Measurements from ENCODE around the gene RGS8. TPM values are rescaled to one million over a fixed set of nuclear protein-coding genes. Genes with fewer than 3 reads are reported as not detected.

The RGS8 gene, protein sequence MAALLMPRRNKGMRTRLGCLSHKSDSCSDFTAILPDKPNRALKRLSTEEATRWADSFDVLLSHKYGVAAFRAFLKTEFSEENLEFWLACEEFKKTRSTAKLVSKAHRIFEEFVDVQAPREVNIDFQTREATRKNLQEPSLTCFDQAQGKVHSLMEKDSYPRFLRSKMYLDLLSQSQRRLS
- total RNA-seq, result not detected

GRCh38 chr1:182684116-182684828 is at the start of gene RGS8:
TSS of gene RGS8 (minus strand) at chr1:182684587. CDS start at chr1:182669649, 14,938 bp downstream.
- peaks cover 19% of the 10 kb centered on the region for H3K27me3 Mint-ChIP-seq
- no peaks in the 10 kb centered on the region for H3K36me3 Mint-ChIP-seq
- no peak within 1 kb of the TSS for H3K27ac Mint-ChIP-seq
- H3K4me3 Mint-ChIP-seq, result no peak within 1 kb of the TSS
- no peak for DNase-seq
- H3K9me3 Mint-ChIP-seq, result no peaks in the 10 kb centered on the region
- H3K4me1 Mint-ChIP-seq, result peaks cover 5% of the 10 kb centered on the region

DNA sequence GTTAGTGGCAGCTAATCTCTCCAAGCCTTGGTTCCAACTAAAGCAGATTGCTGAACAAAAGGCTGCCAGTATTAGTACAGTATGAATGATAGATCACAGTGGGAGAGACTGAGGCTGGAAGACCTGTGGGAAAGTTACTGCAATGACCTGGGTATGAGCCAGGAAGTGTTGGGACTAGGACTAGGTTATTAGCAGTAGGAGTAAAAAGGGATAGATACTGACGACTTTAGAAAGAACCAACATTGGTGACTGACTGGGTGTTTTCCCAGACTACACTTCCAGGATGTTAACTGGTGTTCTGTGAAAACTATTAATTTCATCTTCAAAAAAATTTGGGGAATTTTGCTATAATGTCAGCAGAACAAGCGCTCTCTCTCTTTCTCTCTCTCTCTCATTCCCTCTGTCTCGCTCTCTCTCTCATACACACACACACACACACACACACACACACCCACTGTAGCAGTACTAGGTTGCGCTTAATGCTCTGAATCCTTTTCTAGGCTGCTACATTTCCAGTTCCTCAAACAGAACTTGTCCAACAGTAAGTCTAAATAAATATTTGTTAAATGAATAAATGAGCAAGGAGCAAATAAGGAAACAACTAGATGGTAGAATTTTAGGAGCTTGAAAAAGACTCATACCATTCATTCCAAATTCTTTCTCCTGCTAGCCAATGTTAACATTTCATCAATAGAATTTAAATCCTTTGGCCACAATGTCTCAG is 47.6 kb upstream of the RGS8 start:
- DNase-seq, result no peak
- Mint-ChIP-seq H3K9me3 (peaks cover 1% of the 10 kb centered on the region), H3K27ac (no peak overlapping the region), H3K27me3 (peaks cover 41% of the 10 kb centered on the region), H3K4me3 (no peak overlapping the region), H3K36me3 (no peaks in the 10 kb centered on the region), H3K4me1 (no peaks in the 10 kb centered on the region)

- H3K4me1 Mint-ChIP-seq, result no peaks in the 10 kb centered on the region
- no peaks in the 10 kb centered on the region for H3K36me3 Mint-ChIP-seq
- H3K27me3 Mint-ChIP-seq, result peaks cover 35% of the 10 kb centered on the region
- no peak overlapping the region for H3K4me3 Mint-ChIP-seq
- DNase-seq, result no peak
- H3K9me3 Mint-ChIP-seq, result no peaks in the 10 kb centered on the region
- no peak overlapping the region for H3K27ac Mint-ChIP-seq
Measured at GRCh38 chr1:182726912-182727311, 42.5 kb upstream of the RGS8 start.

DNA sequence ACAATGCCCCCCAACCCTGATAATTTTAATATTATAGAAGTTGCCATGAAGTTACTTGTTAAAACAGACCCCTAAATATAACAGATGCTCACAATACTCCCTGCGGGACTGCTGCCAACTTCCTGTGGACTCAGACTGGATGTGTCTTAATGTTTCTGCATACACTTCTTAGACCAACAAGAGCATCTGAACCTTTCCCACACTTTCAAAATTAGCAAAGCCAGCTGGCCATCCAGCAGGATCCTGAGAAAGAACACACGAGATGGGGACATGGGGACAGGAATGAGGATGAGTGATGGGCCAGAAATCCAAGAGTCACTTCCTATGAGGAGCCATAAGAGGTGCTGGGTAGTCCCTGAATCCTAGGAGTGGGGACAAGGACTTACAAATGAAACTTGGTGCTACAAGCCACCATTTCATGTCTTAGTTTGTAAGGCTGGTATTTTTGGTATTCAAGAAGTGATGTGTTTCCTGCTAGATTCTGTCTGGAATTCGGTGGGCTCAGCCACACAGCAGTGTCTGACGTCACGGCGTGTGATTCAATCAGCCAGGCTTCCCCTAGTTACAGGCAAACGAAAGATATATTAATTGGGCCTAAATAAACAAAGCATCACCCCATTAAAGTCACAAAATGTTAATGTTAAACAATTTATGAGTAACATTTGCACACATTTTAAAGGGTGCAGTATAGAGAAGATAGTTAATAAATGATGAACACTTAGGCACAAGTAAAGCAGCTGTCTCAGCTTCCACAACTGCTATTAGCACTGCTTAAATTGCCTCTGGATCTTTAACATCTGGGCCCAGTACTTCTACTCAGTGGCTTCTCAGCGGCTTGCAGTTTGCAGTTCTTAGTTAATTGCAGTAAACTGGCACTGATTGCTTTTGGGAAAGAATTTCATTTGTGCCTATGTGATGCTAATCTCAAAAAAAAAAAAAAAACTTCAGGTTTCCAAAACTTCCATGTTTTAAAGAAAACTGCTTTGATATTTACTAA is 41.2 kb upstream of the RGS8 start:
- DNase-seq, result no peak
- H3K4me1 Mint-ChIP-seq, result peaks cover 6% of the 10 kb centered on the region
- no peak overlapping the region for H3K27ac Mint-ChIP-seq

GRCh38 chr1:182724215-182724614 is 39.8 kb upstream of the RGS8 start:
- no peak overlapping the region for H3K4me3 Mint-ChIP-seq
- peaks cover 16% of the 10 kb centered on the region for H3K27me3 Mint-ChIP-seq
- H3K27ac Mint-ChIP-seq, result no peak overlapping the region
- H3K9me3 Mint-ChIP-seq, result no peaks in the 10 kb centered on the region
- no peak for DNase-seq
- H3K4me1 Mint-ChIP-seq, result peaks cover 6% of the 10 kb centered on the region
- H3K36me3 Mint-ChIP-seq, result no peaks in the 10 kb centered on the region

More for the DNA sequence above, 41.2 kb upstream of the RGS8 start:
- H3K4me3 Mint-ChIP-seq, result no peak overlapping the region
- no peaks in the 10 kb centered on the region for H3K36me3 Mint-ChIP-seq
- H3K9me3 Mint-ChIP-seq, result no peaks in the 10 kb centered on the region
- peaks cover 26% of the 10 kb centered on the region for H3K27me3 Mint-ChIP-seq

DNA sequence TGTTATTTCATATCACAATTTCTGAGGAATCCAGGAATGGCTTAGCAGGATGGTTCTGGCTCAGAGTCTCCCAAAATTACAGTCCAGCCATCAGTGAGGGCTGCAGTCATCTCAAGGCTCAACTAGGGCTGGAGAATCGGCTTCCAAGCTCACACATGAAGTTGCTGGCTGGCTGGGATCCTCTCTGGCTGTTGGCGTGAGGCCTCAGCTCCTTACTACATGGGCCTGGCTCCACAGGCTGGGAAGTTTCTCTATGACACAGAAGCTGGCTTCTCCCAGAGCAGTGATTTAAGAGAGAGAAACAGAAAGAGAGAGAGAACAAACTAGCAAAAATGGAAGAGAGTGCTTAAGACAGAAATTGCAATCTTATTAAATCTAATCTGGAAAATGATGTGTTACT is 38.8 kb upstream of the RGS8 start:
- Mint-ChIP-seq H3K36me3 (no peaks in the 10 kb centered on the region), H3K27ac (no peak overlapping the region), H3K4me3 (no peak overlapping the region), H3K27me3 (peaks cover 10% of the 10 kb centered on the region), H3K4me1 (peaks cover 9% of the 10 kb centered on the region), H3K9me3 (no peaks in the 10 kb centered on the region)
- no peak for DNase-seq

DNA sequence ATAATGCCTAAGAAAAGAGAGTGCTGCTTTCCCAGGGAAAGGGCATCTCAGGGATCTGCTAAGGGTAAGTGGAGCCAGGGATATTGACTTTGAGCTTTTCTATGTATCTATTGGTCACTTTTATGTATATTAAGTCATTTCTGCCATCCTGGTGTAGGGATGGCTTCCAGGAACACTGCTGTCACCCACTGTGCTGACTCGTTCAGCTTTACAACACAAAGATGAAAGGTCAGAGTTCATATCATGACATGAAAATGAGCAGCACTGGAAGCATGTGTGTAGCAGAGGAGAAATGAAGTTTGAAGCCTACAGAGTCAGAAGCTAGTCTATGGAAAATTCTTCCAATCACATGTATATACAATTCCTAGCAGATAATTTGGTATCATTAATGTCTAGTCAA is 37.1 kb upstream of the RGS8 start:
- no peak for DNase-seq
- Mint-ChIP-seq H3K9me3 (no peaks in the 10 kb centered on the region), H3K27me3 (peaks cover 2% of the 10 kb centered on the region), H3K36me3 (no peaks in the 10 kb centered on the region), H3K4me3 (no peak overlapping the region), H3K27ac (no peak overlapping the region), H3K4me1 (peaks cover 25% of the 10 kb centered on the region)

GRCh38 chr1:182720463-182720862 is 36.1 kb upstream of the RGS8 start:
- Mint-ChIP-seq H3K36me3 (no peaks in the 10 kb centered on the region), H3K4me1 (peaks cover 27% of the 10 kb centered on the region), H3K27ac (no peak overlapping the region), H3K27me3 (no peaks in the 10 kb centered on the region), H3K9me3 (no peaks in the 10 kb centered on the region), H3K4me3 (no peak overlapping the region)
- DNase-seq, result no peak

- Mint-ChIP-seq H3K4me1 (peaks cover 36% of the 10 kb centered on the region), H3K4me3 (no peak overlapping the region), H3K27me3 (no peaks in the 10 kb centered on the region), H3K36me3 (no peaks in the 10 kb centered on the region), H3K9me3 (no peaks in the 10 kb centered on the region), H3K27ac (no peak overlapping the region)
- no peak for DNase-seq
Measured at GRCh38 chr1:182719553-182719952, 35.2 kb upstream of the RGS8 start.

DNA sequence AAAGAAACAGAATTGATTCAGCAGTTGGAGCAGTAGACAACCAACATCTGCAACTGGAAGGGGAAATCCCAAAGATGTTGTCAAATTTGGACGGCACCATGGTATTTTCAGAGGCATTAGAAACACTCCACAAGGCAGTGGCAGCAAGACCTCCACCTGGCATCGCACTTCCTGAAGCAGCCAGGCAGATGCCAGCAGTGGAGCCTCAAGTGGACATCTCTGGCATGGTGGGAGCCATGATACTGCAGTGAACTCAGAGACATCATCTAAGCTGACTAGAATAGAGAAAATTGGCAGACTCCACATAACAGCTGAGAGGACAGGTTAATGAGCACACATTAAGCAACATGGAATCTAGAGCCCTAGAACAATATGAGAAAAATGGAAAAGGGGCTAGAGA is 33.9 kb upstream of the RGS8 start:
- H3K27me3 Mint-ChIP-seq, result no peaks in the 10 kb centered on the region
- DNase-seq, result no peak
- no peak overlapping the region for H3K4me3 Mint-ChIP-seq
- peak overlapping the region; percentile 61 for H3K27ac Mint-ChIP-seq
- H3K36me3 Mint-ChIP-seq, result peaks cover 5% of the 10 kb centered on the region
- peaks cover 47% of the 10 kb centered on the region for H3K4me1 Mint-ChIP-seq
- H3K9me3 Mint-ChIP-seq, result no peaks in the 10 kb centered on the region

DNA sequence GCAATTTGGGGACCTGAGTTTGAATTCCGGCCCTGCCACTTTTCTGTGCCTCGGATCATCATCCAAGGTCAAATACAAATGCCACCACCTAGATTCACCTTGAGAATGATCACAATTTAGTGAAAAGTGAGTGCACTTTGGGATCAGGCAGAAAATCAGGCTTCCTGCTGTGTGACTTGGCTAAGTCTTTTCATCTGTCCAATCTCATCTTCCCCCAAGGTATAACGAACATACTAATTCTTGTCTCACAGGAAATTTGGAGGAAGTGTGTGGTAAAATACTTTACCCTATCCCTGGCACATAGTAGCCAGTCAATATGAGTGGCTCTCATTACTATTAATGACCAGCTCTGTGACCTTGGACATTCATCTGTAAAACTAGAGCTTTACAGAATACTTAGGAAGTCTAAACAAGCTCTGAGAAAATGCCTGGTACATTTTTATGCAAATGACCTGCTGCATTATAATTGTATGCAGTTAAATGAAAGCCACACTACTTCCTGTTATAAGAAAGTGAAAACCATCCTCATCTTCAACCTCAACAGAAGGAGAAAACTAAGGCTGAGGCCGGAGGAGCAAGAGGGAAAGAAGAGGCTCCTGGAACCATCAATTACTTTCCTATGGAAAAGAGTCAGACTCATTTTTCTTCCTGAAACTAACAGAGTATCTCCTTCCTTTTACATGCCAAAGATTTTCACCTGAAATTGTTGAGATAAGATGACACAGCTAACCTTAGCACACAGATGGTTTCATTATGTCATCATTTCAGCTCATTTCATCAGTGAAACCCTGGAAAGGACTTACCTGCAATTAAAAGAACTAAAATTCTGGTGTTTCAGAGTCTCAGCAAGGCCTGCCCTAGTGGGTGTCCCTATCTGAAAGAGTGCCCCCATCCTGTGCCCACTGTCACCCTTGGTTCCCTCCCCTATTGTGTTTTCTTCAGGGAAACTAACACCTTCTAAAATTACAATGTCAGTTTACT is 32.6 kb upstream of the RGS8 start:
- no peaks in the 10 kb centered on the region for H3K9me3 Mint-ChIP-seq
- H3K36me3 Mint-ChIP-seq, result peaks cover 7% of the 10 kb centered on the region
- peaks cover 53% of the 10 kb centered on the region for H3K4me1 Mint-ChIP-seq
- H3K27ac Mint-ChIP-seq, result peak overlapping the region; percentile 83
- no peak for DNase-seq
- H3K27me3 Mint-ChIP-seq, result no peaks in the 10 kb centered on the region
- H3K4me3 Mint-ChIP-seq, result no peak overlapping the region

GRCh38 chr1:182715531-182715930 is 31.1 kb upstream of the RGS8 start:
- peak overlapping the region; percentile 25 for H3K27ac Mint-ChIP-seq

DNA sequence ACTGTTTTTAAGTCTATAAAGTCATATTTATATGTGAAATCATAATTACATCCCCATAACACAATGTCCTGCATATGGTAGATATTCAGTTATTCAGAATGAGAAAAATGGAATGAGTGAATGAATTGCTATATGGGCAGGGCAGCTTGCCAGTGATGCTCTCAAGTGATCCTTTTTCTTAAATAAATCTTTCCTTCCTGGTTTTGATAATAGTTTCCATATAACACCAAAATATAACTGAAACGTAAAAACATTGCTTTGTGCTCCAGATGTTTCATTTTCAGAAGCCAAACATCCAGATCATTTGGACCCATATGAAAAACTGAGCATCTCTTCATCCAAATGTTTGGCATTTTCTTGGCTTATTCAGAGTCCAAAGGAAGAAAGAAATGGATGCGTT is 30.2 kb upstream of the RGS8 start:
- Mint-ChIP-seq H3K4me3 (peak overlapping the region; percentile 24), H3K4me1 (peaks cover 53% of the 10 kb centered on the region), H3K27me3 (no peaks in the 10 kb centered on the region), H3K36me3 (peaks cover 7% of the 10 kb centered on the region), H3K27ac (peak overlapping the region; percentile 87), H3K9me3 (no peaks in the 10 kb centered on the region)
- no peak for DNase-seq

More at GRCh38 chr1:182715531-182715930, 31.1 kb upstream of the RGS8 start:
- no peaks in the 10 kb centered on the region for H3K27me3 Mint-ChIP-seq
- DNase-seq, result no peak
- no peaks in the 10 kb centered on the region for H3K9me3 Mint-ChIP-seq
- no peak overlapping the region for H3K4me3 Mint-ChIP-seq
- H3K4me1 Mint-ChIP-seq, result peaks cover 47% of the 10 kb centered on the region
- peaks cover 7% of the 10 kb centered on the region for H3K36me3 Mint-ChIP-seq

DNA sequence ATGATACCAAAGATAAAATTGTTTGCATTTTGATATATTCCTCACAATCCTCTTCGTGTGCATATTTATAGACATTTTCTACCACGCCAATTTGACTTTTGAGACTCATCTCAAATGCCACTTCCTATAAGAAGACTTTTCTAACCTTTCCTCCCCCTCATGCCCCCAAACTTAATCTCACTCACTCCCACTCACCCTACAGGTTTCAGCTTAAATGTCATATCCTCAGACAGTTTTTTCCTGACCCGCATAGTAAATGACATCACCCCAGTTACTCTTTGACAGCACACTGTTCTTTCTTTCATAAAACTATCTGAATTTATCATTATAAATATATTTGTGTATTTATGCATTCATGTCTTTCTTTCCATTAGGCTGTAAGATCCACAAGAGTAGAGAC is 29.6 kb upstream of the RGS8 start:
- Mint-ChIP-seq H3K27me3 (no peaks in the 10 kb centered on the region), H3K36me3 (peaks cover 7% of the 10 kb centered on the region), H3K4me1 (peaks cover 59% of the 10 kb centered on the region), H3K4me3 (peak overlapping the region; percentile 24), H3K27ac (peak overlapping the region; percentile 87), H3K9me3 (no peaks in the 10 kb centered on the region)
- no peak for DNase-seq

All from activated naive CD8-positive, alpha-beta T cell treated with anti-CD3 and anti-CD28 coated beads for 36 hours (primary cell).